ENCODE results near the gene WNT7B. TPM values are rescaled to one million over a fixed set of nuclear protein-coding genes. Genes with fewer than 3 reads are reported as not detected.

Gene WNT7B
- total RNA-seq, 2 experiments from 2014 or later = not detected

Other genes with a start within 250 kb of the WNT7B start
- gene PPARA, start 173.4 kb upstream of the WNT7B start, total RNA-seq = 10 to 100 TPM; 12.1 to 12.3 TPM